DMS 273 (cell line): ENCODE results near the gene FLNC.

Experiments
- DNase-seq: peaks from one replicate; lab custom pipeline; 2025; ENCODE audit not compliant: unreplicated experiment; lab: John Stamatoyannopoulos, UW

The FLNC gene

DNA sequence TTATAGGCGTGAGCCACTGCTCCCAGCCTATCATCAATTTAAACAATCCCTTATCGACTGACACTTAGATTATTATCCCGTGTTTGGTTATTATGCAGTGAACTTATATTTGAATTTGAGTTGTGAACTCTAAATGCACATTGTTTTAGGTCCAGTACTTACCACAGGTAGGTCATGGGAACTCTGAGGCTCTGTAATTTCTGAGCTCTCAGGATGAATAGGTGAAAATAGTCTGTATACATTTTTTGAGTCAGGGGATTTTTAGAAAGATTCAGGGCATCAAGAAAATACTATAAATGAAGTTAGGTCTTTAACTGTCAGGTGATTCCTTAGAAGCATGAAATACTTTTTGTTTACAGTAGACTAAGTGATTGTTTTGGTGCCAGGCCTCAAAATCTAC is 29.6 kb upstream of the FLNC start:
- no peak for DNase-seq

DNA sequence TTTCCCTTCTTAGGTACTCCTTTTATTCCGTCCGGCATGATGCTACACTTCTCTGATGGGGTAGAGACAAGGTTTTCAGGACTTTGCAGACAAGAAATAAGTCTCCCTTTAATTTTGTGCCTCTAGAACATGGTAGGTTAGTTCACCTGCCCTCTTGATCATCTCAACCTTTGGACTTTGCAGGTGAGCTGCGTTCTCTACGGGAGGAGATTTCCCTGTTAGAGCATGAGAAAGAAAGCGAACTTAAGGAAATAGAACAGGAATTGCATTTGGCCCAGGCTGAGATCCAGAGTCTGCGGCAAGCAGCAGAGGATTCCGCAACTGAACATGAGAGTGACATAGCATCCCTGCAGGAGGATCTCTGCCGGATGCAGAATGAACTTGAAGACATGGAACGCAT is 29.2 kb upstream of the FLNC start:
- no peak for DNase-seq

DNA sequence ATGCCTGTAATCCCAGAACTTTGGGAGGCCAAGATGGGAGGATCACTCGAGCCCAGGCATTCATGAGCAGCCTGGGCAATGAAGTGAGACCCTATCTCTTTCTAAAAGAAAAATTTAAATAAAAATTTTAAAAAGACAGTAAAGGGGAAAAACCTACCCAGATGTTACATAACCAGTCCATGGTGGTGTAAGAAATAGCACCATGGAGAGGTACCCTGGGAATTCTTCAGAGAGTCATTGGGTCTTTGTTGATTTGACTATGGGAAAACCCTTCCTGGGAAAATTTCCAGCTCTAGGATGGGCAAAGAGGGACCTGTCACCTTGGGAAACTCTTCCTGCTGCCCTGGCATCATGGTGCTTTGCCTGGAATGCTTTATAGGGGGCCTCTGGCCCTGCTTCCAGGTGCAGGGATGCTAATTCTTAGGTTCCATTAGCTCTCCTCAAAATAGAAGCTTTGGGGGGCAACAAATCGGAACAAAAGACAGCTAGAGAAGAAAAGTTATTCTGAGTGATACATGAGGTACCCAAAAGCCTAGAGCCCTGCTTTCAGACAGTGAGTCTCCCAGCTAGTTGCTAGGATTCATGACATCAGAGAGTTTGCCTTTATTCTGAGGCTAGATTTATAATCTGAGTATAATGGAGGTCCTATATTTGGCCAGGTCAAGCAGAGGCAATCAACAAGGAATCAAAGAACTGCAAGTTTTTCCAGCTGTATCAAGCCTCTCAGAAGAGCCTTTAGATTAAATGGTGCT is 28.4 kb upstream of the FLNC start:
- no peak for DNase-seq

DNA sequence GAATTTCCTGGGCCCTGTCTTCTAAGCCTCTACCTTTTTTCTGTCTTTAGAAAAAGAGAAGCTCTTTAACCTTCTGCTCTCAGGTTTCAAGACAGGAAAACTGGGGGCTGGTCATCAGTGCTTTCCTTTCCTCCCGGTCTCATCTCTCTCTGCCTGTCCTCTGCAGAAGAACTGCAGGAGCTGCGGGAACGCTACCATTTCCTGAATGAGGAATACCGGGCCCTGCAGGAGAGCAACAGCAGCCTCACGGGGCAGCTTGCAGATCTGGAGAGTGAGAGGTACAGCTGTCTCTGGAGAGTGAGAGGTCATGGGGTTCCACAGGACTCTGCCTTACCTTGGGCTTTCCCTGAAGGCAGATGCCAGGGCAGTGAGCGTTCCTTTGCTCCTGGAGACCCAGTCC is 25.7 kb upstream of the FLNC start:
- DNase-seq = no peak

DNA sequence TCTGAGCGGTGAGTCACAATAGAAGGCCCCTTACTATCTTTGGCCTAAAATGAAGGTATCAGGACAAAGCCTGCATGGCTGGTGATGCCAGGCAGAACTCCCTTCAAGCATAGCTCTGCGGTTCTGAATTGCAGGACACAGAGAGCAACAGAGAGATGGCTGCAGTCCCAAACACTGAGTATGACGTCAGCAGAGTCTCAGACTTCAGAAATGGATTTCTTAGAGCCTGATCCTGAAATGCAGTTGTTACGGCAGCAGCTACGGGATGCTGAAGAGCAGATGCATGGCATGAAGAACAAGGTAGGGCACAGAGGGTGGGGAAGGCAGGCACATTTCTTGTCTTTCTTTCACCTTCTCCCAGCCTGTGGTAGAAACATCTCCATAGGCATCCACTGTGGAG is 25.0 kb upstream of the FLNC start:
- DNase-seq = no peak

DNA sequence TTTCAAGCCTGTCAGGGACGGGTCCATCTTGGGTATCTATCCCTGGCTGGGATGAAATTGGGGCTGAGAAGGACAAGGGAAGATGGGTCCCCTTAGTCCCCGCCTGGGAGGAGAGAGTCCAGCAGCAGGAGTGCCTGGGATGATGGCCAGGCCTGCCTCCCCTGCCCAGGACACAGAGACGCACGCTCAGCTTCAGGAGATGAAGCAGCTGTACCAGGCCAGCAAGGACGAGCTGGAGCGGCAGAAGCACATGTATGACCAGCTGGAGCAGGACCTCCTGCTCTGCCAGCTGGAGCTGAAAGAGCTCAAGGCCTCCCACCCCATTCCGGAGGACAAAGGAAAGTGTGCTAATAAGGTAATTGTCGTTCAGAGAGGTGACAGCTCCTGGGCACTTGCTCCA is 23.0 kb upstream of the FLNC start:
- peak; percentile 44 for DNase-seq

DNA sequence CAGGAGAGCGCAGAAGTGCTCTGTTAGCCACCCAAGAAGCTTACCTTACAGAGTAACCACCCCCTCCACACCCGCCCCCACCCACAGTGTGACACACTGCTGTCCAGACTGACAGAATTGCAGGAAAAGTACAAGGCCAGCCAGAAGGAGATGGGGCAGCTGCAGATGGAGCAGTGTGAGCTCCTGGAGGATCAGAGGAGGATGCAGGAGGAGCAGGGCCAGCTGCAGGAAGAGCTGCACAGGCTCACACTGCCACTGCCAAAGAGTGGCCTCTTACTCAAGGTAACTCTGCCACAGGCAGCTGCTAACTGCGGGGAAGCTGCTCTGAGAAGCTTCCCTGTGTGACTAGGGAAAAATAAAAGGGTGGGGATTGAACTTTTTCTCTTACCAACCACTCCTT is 20.8 kb upstream of the FLNC start:
- no peak for DNase-seq

DNA sequence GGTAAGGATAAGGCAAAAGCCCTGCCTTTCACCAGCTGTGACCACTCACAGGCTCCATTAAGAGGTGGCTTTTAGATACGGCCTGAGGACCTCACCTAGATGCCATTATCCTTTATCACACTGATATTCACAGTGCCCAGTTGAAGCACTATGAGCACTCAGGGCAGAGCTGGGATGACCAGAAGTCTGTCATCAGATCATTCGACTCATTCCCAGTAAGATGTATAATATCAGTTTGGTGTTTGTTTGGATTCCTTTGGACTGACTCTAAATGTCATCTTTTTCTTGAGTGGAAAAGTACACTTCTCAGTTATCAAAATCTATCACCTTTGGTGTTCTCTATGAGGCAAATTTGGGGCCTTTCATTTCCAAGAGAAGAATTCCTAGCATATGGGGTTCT is 19.7 kb upstream of the FLNC start:
- DNase-seq = no peak

DNA sequence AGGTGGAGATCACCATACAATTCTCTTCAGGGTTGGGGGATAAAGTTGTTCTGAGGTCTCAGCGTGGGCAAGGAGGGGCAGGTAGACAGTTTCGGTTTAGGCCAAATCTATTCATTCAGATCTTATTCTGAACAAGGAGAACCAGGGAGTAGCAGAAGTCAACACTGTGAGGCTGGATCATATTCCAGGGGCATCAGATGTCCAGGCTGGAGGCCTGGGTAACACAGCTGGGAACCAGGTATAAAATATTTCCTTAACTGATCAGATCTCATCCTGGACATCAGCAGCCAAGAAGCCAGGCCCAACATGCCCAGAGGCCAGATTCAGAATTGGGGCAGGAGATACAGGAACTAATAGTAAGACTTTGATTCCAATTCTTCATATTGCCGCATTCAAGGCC is 19.2 kb upstream of the FLNC start:
- no peak for DNase-seq

DNA sequence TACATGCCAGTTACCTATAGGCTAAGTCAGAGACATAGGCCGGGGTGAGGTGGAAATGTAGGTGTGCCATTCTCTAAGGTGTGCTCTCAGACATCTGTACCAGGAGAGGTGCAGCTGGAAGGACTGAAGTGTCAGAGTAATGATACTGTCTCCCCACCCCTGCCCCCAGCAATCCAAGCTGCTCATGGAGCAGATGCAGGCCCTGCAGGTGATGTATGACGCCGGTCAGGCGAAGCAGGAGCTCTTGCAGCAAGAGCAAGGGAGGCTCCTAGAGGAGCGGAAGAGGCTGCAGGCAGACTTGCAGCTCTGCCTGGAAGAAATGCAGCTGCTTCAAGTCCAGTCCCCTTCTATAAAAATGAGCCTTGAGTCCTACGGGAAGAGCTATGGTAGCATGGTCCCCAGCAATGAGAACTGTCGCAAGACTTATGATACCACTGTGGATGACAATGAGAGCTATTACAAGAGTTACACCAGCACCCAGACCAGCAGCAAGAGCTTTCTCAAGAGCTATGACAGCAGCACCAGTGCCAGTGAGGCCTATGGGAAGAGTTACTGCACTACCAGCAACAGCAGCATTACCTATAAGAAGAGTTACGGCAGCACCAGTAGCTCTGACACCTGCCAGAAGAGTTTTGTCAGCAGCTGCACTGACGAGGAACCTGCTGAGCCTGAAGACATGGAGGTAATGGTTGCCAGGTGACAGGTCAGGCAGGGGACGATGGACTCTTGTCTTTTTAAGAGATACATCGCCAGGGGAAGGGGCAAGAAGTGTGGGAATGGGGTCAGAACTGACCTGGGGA is 18.4 kb upstream of the FLNC start:
- DNase-seq = no peak

DNA sequence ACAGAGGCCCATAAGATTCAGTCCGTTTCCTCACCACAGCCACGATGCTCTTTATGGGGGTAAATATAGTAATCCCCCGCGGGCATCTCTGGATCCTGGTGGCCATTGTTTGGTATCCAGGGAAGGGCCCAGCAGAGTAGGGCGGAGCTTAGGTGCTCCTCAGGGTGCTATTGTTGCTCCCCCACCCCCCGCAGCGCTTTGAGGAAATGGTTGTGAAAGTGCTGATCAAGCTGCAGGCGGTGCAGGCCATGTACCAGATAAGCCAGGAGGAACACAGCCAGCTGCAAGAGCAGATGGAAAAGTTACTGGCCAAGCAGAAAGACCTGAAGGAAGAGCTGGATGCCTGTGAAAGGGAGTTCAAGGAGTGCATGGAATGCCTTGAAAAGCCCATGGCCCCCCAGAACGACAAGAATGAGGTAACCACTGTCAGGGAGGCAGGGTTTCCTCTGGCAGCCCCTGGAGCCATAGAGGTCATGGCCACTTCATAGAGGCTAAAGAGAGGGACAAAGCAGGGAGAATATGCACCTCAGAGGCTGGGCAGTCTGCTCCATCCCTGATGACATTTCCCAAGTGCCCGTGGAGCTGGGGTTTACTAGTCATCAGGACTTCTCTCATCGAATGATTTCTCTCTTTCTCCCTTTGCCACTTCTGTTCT is 17.6 kb upstream of the FLNC start:
- no peak for DNase-seq

DNA sequence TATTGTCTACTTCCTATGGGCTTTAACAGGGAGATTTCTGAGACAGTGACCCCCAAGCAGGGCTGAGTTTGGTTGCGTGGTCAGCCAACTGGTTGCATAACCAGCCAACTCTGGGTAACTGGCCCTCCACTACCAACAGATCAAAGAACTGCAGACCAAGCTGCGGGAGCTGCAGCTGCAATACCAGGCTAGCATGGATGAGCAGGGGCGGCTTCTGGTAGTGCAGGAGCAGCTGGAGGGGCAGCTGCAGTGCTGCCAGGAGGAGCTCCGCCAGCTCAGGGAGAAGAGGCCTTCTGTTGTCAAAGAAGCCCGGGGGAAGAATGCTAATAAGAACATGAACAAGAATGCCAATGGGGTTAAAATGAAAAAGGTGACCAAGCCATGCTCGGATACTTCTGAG is 15.7 kb upstream of the FLNC start:
- peak; percentile 90 for DNase-seq

DNA sequence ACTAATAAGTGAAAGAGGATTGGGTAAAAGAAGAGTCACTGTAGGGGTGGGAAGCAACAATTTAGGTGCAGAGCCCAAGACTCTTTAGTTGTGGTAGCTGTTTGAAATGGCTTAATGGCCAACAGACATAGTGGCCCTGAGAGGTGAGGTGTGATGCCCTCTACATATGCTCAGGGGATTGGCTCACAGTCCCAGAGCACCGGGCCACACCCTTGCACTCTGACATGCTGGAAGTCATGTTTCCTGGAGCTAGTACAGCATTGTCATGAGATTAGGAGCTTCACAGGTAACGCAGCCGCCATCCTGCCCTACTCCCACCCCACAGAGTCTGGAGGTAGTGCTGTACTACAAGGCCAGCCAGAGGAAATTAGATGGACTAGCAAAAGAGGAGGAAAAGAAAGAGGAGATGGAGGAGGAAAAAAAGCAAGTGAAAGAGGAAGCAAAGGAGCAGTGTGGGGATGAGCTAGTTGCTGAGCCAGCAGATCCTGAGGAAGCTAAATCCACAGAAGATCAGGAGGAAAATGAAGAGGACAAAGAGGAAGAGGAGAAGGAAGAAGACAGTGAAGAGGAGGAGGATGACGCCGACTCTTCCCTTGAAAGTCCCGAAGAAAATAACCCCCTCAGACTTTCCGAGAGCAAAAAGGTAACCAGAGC is 14.8 kb upstream of the FLNC start:
- DNase-seq = no peak

DNA sequence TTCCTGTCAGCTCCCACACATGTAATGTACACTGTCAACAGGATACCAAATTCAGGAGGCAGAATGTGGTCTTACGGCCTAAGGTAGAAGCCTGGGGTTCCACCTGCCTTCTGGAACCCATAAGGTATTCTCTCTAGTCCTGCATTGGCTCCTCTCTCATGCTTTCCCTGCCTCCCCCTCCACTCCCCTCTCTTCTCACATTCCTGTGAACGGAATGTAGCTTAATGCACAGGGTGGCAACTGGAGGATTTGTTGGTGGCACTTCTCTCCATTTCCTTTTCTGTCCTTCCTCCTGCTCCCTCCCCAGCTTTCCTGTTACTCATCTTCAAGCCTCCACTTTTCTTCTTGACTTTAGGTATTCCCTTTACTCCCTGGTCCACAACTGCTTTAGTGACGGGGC is 11.5 kb upstream of the FLNC start:
- DNase-seq = no peak

DNA sequence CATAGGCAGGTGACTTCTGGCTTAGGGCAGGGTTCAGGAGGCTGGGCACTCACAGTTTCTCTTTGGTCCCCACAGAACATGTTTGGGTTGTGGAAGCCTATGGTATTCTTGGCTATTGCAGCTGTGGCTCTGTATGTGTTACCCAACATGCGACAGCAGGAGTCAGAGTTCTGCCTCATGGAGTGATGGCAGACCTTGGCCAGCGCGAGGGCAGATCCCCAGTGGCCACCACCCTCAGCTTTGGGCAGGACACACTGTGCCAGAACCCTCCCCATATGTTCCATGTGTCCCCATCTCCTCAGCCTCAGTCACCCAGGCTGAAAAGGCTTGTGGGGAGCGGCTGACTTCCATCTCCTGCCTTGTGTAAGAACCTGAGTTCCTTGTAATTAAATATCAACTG is 8.5 kb upstream of the FLNC start:
- no peak for DNase-seq

DNA sequence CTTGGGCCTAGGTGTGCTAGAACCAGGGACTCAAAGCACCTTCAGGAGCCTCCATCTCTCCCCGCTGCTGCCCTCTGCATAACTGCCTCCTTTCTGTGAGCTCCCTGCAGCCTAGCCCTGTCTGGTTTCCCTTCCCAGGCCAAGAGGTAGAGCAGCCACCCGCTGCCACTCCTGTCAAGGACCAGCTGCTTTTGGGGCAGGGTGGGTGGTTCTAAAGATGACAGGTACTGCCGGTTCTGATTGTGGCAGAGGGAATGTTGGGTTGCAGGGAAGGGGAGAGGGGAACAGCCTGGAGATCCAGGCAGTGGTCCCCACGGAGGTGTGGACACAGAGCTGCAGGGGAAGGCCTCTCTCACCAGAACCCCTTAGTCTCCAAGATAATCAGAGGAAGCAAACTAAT is 3.7 kb upstream of the FLNC start:
- DNase-seq = no peak

DNA sequence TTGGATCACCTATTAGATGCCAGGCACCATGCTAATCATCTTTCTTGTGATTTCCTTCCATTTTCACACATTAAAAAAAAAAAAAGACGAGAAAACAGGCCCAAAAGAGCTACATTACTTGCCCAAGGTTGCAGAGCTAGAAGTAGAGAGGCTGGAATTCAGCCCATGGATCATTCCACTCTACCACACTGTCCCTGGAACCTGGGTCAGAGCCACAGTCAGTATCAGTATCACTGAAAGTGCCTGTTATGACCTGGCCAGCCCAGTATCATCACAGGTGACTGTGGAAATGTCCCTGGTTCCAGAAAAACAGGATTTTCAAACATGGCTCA is 3.3 kb upstream of the FLNC start:
- DNase-seq = no peak

DNA sequence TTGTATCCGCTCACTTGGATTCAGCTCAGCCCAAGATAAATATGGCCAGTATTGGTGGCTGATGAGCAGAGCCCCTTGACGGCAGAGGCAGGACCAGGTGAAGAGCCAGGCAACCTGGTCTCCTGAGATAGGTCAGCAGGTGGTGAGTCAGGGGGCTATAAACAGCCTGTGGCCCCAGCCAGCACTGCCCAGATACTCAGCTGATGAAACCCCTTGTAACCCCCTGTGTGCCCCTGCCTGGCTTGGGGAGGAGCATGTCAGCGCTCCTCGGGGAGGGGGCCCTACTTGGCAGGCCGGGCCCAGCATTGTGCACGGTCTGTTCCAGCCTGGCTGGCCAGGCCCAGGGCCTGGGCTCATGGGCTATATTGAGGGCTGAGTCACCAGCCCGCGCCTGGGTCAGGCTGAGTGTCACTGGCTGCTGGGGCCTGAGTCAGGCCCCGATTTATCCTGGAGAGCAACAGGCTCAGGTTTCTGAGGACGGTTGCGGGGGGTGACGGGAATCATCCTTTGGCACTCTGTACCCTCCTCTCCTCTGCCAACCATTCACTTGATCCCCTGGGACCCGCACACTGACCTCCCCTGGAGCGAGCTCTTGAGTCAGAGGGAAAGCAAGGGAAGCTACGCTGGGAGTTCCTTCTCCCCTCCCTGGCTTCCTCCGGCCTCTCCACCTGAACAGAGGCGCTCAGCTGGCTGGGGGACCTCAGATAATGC is 2.8 kb upstream of the FLNC start:
- DNase-seq = peak; percentile 49

DNA sequence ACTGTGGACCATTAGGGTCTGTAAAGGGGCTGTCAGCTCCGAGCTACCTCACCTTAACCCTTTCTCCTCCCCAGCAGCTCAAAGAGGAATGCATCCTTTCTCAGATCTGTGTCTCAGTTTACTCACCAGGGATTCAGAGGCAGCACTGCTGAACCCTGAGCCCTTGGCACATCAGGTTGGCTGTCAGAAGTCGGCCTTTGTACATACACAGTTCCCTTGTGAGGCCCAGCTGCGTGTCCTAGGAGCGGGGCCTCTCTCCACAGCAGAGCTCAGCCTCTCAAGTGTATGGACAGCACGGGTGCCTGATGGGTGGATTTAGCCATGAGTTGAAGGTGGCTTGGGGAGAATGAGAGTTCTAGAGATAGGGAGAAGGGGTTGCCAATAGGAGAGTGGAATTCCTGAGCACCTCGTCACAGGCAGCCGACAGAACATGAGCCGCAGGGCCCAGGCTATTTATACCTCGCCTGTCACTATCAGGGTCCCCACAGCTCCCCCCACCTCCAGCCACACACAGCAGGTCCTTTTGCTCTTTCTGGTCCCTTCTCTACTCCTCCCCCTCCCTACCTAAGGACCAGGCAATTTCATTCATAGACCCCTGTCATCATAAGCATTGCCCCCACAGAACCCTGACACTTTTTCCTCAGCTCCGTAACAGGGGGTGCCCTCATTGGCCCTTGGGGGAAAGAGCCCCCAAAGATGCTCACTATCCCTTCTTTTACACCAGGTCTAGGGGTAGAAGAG is 2.1 kb upstream of the FLNC start:
- peak; percentile 42 for DNase-seq

DNA sequence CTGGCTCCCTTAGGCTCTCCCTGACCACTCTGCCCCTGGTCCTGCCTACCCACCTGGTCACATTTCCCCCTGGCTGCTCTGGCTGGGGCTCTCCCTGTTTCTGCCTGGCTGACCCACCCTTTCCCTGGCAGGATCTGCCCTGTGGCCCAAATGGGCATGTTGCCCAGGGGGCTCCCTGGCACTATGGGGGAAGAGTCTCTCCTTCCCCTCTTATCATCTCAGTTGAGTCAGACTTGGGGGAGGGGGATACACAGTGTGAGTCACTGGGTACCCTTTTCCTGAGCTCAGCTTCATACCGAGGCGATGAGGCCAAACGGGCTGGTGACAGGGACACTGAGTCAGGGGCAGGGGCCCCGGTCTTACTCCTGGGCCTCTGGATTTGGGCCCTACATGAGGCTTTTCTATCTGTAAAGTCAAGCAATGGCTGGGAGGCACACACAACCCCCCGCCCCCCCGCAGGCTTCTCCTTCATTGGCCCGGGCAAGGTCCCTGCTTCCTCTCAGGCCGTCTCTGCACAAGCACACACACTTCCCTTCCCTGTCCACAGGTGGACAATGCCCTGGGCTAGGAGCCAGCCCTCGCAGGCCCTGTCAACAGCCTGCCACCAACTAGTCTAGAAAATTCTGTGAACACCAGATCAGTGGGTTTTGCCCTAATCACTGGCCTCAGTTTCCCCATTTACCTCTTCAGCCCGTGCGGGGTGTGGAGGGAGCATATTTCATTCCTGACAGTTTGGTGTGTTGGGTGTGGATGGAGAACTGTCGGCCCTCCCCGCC is 627 bp upstream of the FLNC start:
- no peak for DNase-seq
